Measurements from ENCODE around the gene QPCT. TPM values are rescaled to one million over a fixed set of nuclear protein-coding genes. Genes with fewer than 3 reads are reported as not detected.

QPCT gene
- total RNA-seq, 4 donors from 2014 or later: 1.5 to 4.8 (median 3.1) TPM

GRCh38 chr2:37343537-37344434, 644 bp upstream of the QPCT start:
- H3K27me3 ChIP-seq: no peaks in the 10 kb centered on the region
- no peaks in the 10 kb centered on the region for H3K36me3 ChIP-seq
- no peak for TF ChIP-seq POLR2A (IDR thresholded peaks at IDR 0.05)
- TF ChIP-seq CTCF (IDR thresholded peaks at IDR 0.05): peak in 3 of 5 experiments; percentile 12 to 22 (median 21)
- peak overlapping the region; percentile 56 to 76 (median 65) for H3K4me3 ChIP-seq
- no peak for DNase-seq (ENCODE audit: low spot score in 2 of 2)
- peak overlapping the region in 3 of 4 donors; percentile 60 to 85 (median 75) for H3K27ac ChIP-seq
- peaks cover 0 to 24% (median 10%) of the 10 kb centered on the region in 4 donors for H3K4me1 ChIP-seq
- WGBS, 2 donors: 82 to 86% methylated on average over 7 of the region's 7 CpGs
- H3K9me3 ChIP-seq: no peaks in the 10 kb centered on the region

- no peak overlapping the region for H3K27ac ChIP-seq
- no peak for DNase-seq (ENCODE audit: low spot score in 2 of 2)
- no peak overlapping the region for H3K4me3 ChIP-seq
- H3K36me3 ChIP-seq: no peaks in the 10 kb centered on the region
- 78 to 79% methylated on average over 5 of the region's 5 CpGs for WGBS, 2 donors
- no peaks in the 10 kb centered on the region for H3K27me3 ChIP-seq
- H3K9me3 ChIP-seq: no peaks in the 10 kb centered on the region
- H3K4me1 ChIP-seq: peaks cover 0 to 22% (median 10%) of the 10 kb centered on the region in 4 donors
- TF ChIP-seq CTCF (IDR thresholded peaks at IDR 0.05) (no peak), EP300 (IDR thresholded peaks at IDR 0.05) (no peak), POLR2A (IDR thresholded peaks at IDR 0.05) (no peak)
These were observed 3.7 kb downstream of the QPCT start for GRCh38 chr2:37348155-37348554.

- no peaks in the 10 kb centered on the region for H3K27me3 ChIP-seq
- no peak overlapping the region for H3K27ac ChIP-seq
These were observed 4.9 kb downstream of the QPCT start for GRCh38 chr2:37349231-37349860.

GRCh38 chr2:37350034-37350433, 5.6 kb downstream of the QPCT start:
- no peaks in the 10 kb centered on the region for H3K36me3 ChIP-seq
- TF ChIP-seq EP300 (IDR thresholded peaks at IDR 0.05) (no peak), POLR2A (IDR thresholded peaks at IDR 0.05) (no peak), CTCF (IDR thresholded peaks at IDR 0.05) (no peak)

More at GRCh38 chr2:37349231-37349860, 4.9 kb downstream of the QPCT start:
- TF ChIP-seq EP300 (IDR thresholded peaks at IDR 0.05) (no peak), POLR2A (IDR thresholded peaks at IDR 0.05) (no peak), CTCF (IDR thresholded peaks at IDR 0.05) (no peak)
- H3K4me1 ChIP-seq: peaks cover 0 to 10% (median 5%) of the 10 kb centered on the region in 4 donors
- H3K36me3 ChIP-seq: no peaks in the 10 kb centered on the region
- no peaks in the 10 kb centered on the region for H3K9me3 ChIP-seq
- no peak overlapping the region for H3K4me3 ChIP-seq
- no peak for DNase-seq (ENCODE audit: low spot score in 2 of 2)
- 61 to 69% methylated on average over 3 of the region's 3 CpGs for WGBS, 2 donors

GRCh38 chr2:37354531-37354930, 10.1 kb downstream of the QPCT start:
- H3K9me3 ChIP-seq: no peaks in the 10 kb centered on the region
- DNase-seq (ENCODE audit: low spot score in 2 of 2): no peak
- H3K27ac ChIP-seq: no peak overlapping the region
- H3K27me3 ChIP-seq: no peaks in the 10 kb centered on the region
- no peak for TF ChIP-seq EP300 (IDR thresholded peaks at IDR 0.05)
- TF ChIP-seq POLR2A (IDR thresholded peaks at IDR 0.05): no peak
- TF ChIP-seq CTCF (IDR thresholded peaks at IDR 0.05): no peak
- no peaks in the 10 kb centered on the region for H3K4me1 ChIP-seq
- no peak overlapping the region for H3K4me3 ChIP-seq
- no peaks in the 10 kb centered on the region for H3K36me3 ChIP-seq
- 89 to 90% methylated on average over 3 of the region's 3 CpGs for WGBS, 2 donors

More at GRCh38 chr2:37350034-37350433, 5.6 kb downstream of the QPCT start:
- H3K4me1 ChIP-seq: peaks cover 0 to 4% (median 4%) of the 10 kb centered on the region in 4 donors
- no peak for DNase-seq (ENCODE audit: low spot score in 2 of 2)
- no peaks in the 10 kb centered on the region for H3K9me3 ChIP-seq
- 43 to 48% methylated on average over 3 of the region's 3 CpGs for WGBS, 2 donors
- H3K4me3 ChIP-seq: no peak overlapping the region
- H3K27ac ChIP-seq: no peak overlapping the region
- H3K27me3 ChIP-seq: no peaks in the 10 kb centered on the region

All from tibial nerve (tissue), 4 donors.